Inflammatory macrophage treated with lipopolysaccharide for 1 hour (primary cell): ENCODE measurements around the gene KCNIP1.

Source experiments
- DNase-seq, 2 donors: peaks; one replicate each; pipeline ENCODE4 v3.0.0-alpha.2; 2020 to 2022

KCNIP1 gene

GRCh38 chr5:170603578-170604565 is 100.1 kb downstream of the KCNIP1 start:
- DNase-seq = peak; percentile 25 to 70

GRCh38 chr5:170606941-170607340 is 103.1 kb downstream of the KCNIP1 start:
- no peak for DNase-seq

GRCh38 chr5:170611449-170612090 is 107.8 kb downstream of the KCNIP1 start:
- no peak for DNase-seq

- no peak for DNase-seq
Observed at GRCh38 chr5:170612256-170612678, 108.4 kb downstream of the KCNIP1 start.

- DNase-seq = no peak
Observed at GRCh38 chr5:170614065-170614490, 110.3 kb downstream of the KCNIP1 start.

DNA sequence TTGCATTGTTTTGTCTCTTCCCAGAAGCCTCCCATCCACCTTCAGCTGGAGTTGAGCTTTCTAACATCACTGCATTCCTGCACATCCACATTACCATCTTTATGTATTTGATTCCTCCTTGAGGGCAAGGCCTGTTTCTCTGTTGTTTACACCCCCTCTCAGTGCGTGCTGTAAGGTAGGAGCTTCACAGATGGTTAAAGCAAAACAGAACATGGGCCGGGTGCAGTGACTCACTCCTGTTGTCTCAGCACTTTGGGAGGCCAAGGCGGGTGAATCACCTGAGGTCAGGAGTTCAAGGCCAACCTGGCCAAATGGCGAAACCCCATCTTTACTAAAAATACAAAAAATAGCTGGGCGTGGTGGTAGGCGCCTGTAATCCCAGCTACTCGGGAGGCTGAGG is 110.9 kb downstream of the KCNIP1 start:
- no peak for DNase-seq

DNA sequence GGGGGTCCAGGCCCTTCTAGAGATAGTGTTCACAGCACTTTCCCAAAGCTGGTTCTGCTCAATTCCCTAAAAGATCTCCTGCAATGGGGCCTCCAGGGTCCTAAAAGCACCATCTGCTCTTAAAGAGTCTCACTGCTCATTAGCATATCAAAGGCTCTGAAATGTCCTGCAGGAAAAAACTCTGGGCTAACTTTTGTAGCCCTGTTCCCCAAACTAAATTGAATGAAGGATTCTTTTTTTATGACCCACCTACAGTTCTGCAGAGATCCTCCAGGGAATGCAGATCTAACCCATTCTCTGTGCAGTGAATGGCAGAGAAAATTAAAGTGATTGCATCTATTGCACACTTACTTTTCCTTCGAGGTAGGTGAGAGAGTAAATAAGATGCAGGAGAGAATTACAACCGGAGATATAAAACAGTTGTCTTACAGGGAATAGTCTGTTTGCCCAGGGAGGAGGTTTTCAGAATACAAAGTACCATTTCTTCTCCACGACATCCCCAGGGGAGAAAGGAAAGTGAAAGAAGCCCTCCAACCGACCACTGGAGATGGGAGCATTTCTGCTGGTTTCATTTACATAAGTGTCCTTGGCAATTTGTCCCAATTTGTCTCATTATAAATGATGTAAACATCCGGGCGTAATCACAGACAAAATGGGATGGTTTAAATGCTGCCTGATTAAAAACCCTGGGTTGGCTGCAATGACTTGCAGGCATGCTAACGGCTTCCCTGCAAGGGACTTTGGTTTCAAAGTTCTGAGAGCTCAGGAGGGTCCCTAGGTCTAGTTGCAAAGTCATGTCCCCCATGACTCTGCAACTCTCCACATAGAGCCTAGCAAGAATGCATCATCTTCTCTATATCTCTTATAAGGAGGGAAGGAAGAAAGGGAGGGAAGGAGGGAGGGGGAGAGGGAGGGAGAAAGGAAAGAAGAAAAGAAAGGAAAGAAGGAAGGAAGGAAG is 114.0 kb downstream of the KCNIP1 start:
- peak in 1 of 2 donors; percentile 12 for DNase-seq

DNA sequence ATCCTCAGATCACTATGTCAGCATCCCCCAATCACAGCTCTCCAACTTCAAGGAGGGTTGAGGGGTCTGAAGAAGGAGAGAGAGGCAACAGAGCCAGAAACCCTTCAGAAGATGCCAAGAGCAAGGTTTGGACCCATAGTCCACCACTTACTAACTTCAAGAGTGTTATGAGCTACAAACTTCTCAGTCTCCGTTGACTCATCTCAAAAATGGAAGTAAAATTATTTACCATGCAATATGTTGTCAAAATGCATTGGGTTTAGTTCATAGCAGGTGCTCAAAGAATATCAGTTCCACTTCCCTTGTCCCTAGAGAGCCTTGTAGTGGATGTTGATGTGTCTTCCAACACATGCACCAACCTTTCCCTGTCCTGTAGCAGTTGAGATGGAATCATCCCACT is 116.0 kb downstream of the KCNIP1 start:
- no peak for DNase-seq

GRCh38 chr5:170622933-170623332 is 119.1 kb downstream of the KCNIP1 start:
- no peak for DNase-seq

GRCh38 chr5:170623576-170624181 is 119.9 kb downstream of the KCNIP1 start:
- DNase-seq = peak; percentile 39 to 70

DNA sequence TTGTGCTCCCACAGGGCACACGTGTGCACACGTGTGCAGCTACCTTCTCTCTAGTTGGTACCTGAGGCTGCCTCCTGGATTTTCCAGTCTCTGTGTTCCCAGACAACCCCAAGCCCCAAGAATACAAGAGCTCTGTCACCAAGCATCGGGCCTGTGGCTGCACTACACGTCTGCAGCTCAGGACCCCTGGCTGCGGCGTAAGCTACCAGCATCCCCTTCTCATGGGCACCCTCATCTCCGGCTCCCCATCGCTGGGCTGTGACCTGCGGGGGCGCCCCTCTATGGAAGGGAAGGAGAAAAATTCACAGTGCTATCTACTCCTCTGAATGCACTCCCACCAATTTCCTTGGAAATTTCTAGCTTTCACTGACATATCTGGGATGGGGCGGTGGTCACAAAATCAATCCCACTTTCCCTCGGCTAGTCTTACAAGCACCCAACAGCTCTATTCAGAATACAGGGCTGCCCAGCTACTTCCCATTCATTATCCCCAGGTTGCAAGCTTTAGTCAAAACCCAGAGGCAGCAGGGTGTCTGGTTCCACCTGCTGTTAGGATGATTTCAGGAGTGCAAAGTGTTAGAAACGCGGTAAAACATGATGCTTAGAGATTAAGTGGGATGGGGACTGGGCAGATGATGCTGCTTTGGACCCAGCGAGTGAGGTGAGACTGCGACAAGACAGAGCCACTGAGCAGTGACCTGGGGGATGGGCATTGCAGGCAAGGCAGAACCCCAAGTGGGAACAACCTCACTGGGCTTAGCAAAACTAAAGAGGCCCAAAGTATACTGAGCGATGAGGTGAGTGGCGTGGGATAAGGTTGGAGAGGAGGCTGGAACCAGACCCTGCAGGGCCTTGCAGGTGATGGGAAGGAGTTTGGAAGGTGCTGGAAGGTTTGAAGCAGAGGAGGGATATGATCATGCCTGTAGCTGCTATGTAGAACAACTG is 121.7 kb downstream of the KCNIP1 start:
- no peak for DNase-seq

- no peak for DNase-seq
Observed at GRCh38 chr5:170626507-170627150, 122.8 kb downstream of the KCNIP1 start.

DNA sequence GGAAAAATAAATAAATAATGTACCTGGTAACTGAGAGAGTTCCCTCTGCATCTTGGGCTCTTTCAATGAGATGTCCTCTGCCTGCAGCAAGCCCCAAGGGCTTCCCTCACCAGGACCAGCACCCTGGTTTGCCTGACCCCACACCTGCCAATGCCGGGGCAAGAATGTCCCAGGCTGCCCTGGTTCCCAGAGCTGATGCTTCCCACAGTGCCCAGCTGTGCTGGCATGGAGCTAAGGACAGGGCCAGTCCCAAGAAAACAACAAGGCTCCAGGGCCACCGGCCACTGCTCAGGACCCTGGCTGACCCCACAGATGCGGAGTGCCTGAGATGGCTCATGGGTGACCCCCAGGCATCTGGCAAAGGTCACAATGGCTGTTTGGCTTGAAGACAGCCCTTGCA is 123.5 kb downstream of the KCNIP1 start:
- DNase-seq = no peak

GRCh38 chr5:170628028-170628427 is 124.2 kb downstream of the KCNIP1 start:
- no peak for DNase-seq

GRCh38 chr5:170628691-170629565 is 125.1 kb downstream of the KCNIP1 start:
- no peak for DNase-seq

- no peak for DNase-seq
Observed at GRCh38 chr5:170629566-170630175, 125.9 kb downstream of the KCNIP1 start.

DNA sequence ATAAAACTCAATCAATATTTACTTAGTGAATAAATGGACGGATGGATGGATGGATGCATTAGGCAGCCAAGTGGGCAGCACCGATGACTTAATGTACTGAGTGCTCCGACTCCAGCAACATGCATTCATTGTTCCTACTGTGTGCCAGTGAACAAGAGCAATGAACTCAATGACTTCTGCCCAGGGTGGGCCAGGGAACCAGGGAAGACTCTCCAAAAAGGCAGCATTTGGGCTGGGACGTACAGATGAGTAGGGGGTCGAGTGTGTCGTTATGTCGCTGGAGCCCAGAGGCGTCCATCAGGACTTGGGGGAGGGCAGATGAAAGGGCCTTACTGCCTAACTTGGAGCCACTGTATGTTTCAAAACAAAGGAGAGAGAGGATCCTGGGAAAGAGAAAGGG is 126.4 kb downstream of the KCNIP1 start:
- no peak for DNase-seq

GRCh38 chr5:170630711-170631141 is 126.9 kb downstream of the KCNIP1 start:
- DNase-seq = peak; percentile 41 to 59
